Fibroblast of upper back skin (primary cell): ENCODE results near the gene PIP4K2A.

ENCODE experiments used
- DNase-seq: peaks from one replicate; pipeline ENCODE4 v3.0.0-alpha.2; 2013

The PIP4K2A gene

DNA sequence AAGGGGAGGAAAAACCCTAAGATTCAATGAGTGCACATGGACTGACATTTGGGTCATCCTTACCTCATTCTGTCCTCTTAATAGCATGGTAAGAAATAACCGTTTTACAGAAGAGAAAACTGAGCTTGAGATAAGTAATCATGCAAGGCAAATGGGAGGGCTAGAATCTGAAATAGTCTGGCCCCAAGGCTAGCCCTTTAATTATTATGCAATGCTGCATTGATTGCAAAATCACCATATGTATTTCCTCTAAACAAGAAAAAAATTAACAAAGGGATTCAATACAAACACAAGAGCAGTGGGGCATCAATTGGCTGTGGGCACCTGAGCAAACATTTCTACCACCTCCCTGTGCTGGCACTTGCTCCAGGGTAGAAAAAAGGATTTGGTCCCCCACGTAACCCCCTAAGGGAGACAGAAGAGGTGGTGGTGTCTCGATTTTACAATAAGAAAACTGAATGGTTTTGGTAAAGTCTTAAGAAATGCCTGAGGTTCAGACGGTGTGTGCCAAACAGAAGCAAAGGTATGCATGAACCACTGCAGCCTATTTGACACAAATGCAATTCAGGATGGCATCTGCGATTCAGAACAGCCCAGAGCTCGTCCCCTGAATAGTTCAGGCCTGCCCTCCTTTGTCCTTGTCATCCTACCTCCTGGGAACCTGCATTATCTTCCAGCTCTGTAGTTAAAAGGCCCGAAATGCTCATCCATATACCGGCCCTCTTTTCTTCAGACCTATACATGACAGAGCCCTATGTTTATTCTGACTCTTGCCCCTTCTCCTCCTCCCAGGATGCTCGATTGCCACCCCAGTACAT is 23.6 kb downstream of the PIP4K2A start:
- DNase-seq, result no peak

DNA sequence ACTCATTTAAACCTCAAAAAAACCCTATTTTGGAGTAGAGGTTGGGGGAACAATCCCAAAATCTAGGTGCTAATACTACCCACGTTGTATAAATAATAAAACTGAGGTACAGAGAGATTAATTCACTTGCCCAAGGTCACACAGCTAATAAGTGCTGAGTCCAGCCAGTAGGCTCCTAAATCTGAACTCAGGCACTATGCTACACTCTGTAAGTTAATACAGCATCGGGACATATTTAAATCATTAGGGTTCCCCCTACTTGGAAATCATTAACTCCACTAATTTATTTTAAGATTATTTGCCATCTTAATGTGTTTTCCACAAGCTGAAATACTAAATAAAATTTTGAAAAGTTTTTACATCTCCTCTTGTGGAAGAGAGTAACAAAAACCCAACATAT is 24.2 kb downstream of the PIP4K2A start:
- no peak for DNase-seq

DNA sequence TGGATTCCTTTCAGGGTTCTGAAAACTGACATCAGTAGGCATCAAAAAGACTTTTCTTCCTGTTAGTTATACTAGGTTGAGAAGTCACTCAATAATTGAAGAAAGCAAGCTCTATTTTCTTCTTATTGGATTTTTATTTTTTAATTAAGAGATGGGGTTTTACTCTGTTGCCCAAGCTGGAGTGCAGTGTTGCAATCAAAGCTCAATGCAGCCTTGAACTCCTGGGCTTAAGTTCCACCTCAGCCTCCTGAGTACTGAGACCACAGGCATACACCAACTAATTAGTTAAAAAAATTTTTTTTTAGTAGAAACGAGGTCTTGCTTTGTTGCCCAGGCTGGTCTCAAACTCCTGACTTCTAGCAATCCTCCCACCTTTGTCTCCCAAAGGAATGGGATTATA is 28.0 kb downstream of the PIP4K2A start:
- DNase-seq, result no peak

DNA sequence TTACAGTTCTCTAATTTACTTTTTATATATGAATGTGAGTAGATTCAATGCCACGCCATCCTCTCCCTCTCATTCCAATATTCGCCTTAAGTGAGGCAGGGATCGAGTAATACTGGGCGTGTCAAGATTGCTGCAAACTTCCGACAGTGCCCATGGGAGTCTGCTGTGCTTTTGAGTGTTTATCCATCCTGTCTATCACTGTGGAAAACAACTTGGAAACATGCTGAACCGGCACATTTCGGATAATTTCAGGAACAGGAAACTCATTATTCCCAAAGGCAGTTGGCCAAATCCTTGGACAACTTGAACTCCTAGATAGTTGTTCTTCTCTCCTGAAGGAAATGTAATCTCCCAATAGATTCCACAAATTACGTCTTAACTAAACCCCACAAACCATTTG is 28.5 kb downstream of the PIP4K2A start:
- no peak for DNase-seq

DNA sequence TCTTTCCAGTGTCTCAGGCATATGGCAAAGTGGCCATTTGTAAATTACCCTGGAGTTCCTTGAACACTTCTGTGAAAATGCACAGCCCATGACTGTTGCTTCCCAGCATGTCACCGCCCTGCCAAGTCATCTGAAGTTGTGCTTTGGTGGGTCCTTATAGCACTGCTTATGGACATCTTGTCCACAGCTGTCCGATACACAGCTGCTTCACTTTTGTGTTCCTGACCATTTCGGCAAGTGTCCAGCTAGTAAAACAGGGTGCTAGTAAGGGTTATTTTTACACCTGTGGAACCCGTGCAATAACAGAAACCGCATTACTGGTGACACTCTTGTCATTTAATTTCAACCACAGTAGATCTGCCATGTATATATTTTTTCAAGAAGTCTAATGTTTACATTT is 29.7 kb downstream of the PIP4K2A start:
- DNase-seq, result peak; percentile 22

DNA sequence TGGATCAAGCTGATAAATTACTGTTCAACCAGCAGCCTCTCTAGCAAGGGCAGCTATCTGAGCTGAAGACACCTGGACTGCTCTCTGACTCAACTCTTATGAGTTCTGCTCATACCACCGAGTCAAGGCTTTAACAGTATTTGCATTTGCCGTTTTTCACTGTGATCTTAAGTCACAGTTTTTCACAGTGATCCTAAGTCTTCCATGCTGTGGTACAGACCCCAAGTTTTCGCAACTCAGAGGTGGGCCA is 31.3 kb downstream of the PIP4K2A start:
- DNase-seq, result peak; percentile 12

DNA sequence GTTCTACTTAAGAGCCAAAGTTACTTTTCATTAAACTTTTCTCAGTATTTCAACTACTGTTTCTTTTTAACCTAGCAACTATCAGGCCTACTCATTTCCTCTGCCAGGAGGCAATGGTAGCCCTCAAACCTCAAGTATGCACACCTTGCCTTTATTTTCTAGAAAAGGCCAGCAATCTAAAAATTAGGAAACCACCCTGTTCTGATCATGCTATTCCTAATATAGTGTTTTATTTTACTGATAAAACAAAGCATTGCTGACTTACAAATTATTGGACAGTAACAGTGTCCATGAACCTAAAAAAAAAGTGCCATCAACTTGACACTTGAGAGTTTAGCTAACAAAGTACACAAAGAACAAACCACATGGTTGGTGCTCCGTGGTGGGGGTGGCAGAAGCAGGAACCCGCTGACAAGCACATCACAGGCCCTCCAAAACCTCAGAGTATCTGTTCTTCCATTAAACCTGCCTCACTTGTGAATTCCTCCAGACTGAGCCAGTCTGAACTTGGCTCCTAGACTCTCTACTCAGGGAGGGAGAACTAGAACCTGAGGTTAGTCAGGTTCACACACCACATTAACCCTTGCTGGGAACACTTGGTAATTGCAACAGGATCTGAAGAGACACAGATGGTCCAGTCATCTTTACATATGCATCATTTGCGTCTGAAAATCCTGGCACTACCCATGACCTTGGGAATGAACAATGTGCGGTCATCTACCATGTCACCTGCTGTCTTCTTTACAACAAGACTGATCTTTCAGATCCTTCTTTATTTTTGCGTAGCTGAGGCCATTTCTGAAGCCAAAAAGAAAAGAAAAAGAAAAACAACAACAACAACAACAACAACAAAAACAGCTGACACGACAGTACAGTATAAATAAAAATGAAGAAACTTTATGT is 31.9 kb downstream of the PIP4K2A start:
- DNase-seq, result peak; percentile 60

DNA sequence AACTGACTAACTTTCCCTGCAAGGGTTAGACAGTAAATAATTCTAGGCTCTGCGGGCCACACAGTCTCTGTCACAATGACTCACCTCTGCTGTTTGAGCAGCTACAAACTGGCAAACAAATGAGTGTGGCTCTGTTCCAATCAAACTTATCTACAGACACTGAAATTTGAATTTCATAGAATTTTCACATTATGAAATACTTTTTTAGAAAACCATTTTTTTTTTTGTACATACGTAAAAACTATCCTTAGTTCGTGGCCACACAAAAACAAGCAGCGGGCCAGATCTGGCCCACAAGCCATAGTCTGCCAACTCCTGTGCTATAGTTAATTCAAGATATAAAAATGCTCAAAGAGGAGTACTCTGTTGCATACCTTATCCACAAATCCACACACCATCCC is 32.6 kb downstream of the PIP4K2A start:
- DNase-seq, result peak; percentile 75

DNA sequence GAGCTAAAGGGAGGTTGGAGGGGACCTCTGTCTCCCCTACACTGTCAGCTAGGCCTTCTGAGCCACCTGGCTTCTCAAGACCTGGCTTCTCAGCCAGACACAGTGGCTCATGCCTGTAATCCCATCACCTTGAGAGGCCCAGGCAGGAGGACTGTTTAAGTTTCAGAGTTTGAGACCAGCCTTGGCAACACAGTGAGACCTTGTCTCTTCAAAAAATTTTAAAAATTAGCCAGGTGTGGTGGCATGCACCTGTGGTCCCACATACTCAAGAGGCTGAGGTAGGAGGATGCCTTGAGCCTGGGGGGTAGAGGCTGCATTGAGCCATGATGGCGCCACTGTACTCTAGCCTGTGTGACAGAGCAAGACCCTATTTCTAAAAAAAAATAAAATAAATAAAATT is 33.1 kb downstream of the PIP4K2A start:
- no peak for DNase-seq

DNA sequence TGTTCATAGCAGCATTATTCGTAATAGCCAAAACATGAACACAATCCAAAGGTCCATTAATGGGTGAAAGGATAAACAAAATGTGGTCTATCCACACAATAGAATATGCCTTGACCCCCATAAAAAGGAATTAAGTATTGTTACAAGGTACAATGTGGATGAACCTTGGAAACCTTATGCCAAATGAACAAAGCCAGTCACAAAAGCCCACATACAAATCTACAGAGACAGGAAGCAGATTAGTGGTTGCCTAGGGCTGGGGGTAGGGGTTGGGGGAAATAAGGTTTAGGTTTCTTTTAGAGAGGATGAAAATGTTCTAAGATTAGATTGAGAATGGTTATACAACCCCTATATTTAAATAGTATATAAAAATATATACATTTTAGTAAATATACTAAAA is 34.8 kb downstream of the PIP4K2A start:
- DNase-seq, result no peak

DNA sequence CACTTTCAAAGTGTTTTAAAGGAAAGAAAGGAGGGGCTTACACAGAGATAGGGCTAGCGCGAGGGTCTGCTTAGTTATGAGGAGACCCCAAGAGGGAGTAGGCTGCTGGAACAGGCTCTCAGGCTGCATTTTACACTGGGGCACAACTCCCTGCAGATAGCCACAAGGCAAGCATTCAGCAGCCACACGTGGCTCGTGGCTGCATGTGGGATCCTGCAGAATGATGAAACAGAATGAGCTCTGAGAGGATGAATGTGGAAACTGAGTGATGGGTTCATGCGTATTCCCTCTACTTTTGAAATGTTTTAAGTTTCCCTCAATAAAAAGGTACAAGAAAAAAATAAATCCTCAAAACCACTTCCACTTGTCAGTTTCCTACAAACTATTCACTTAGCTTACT is 37.0 kb downstream of the PIP4K2A start:
- no peak for DNase-seq

DNA sequence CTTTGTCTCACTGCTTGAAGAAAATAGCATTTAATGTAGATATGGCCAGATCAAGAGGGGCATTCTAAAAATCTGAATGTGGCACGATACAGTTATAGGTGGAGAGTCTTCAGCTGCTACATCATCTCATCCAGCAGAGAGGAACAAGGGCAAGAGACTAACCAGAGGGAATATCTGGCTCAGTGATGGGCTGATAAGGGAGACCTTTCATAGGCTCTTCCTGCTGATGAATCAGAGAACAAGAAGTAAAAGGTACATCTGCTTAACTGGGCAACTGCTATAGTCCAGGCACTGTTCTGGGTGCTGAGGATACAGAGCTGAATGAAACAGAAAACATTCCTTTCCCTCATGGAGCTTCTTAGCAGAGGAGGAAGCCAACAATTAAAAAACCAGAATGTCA is 37.9 kb downstream of the PIP4K2A start:
- no peak for DNase-seq

DNA sequence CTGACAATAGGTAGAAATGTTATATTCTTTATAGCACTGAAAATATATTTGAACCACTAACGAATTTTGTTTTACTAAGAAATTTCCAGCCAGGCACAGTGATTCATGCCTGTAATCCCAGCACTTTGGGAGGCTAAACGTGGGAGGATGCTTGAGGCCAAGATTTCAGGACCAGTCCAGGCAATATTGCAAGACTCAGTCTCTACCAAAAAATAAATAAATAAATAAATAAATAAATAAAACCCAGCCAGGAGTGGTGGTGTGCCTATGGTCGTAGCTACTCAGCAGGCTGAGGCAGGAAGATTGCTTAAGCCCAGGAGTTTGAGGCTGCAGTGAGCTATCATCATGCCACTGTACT is 39.8 kb downstream of the PIP4K2A start:
- no peak for DNase-seq

DNA sequence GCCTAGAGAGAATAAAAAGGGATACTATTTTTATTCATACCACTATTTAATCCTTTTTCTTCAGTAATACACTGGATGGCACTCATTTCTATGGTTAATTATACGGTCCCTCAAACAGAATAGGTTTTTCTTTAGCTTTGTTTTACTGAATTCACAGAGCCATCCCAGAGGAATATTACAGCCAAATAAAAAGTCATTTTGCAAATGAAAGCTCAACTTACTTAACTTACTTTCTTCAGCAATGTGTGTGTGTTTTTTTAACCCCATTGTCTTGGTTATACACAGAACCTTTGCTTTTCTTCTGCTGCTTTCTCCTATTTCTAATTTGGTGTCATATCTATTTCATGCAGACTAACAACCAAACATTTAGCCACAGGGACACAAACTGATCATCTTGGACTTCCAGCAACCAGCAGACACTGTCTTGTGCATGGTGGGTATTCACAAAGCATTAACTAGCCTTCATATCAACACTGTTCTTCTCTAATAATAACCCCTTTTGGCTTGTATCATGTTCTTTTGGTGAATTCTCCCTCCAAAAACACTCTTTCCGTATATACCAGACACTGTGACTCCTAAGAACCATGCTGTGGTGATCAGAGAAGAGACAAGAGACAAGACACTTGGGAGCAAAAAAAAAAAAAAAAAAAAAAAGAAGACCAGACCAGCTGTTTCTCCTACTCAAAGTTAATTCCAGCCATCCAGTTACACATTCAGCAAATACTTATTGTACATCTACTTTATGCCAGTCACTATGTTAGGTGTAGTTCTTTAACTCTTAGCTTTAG is 40.4 kb downstream of the PIP4K2A start:
- DNase-seq, result no peak

DNA sequence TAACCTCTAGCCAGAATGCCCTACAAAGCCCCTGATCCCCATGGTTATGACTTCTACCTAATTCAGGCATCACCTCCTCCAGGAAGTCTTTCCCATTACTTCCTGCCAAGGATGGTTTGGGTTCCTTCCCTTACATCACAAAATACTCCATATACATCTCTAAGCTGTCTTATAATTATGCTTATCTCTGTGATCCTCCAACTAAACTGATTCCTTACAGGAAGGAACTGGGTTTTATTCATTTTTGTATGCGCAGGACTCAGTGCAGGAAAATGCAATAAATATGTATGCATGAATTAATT is 41.3 kb downstream of the PIP4K2A start:
- DNase-seq, result no peak

DNA sequence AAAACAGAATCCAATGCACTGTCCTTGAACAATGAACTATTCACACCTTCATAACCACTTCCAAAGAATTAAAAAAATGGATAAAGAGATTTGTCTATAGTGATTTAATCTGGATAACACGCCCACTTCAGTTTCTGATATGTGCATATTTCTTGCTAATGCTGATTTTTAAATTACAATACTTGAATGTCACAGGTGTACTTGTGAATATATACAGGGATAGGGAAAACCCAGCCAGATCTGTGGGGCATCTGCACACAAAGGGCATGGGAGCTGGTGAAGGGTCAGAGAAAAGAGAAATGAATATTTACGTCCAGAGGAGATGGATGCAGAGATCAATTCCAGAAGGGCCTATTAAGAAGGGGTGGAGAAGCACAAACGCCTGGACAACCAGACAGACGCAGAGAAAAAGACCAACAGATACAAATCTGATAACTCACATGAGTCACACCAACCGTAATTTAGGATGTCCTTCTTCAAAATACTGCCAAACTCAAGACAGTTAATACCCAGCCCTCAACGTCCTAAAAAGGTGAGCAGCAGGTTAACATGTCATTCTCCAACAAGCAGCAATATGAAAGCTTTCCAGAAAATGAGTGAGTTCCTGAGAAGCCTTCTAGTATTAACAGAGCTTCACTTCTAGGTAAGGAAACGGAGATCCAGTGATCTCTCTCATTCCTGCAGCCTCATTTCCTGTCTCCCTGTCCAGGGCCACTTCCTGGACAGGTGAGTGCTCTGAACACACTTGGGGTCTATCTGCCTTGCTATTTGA is 41.9 kb downstream of the PIP4K2A start:
- DNase-seq, result no peak

DNA sequence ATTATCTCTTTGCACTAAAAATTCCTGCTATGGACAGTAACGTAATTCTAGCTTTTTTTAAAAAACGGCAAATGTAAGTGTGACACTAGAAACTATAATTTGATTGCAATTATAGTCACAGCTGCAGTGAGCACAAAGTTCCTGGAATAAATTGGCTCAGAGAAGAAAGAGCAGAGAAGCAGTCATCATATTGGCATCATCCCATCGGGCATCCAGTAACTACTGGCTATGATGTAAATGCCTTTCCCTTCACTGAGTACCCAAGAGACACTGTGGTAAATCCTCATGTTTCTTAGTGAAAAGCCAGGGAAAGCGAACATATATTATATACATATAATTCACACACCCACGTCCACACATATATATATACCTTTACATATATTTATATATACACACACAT is 43.6 kb downstream of the PIP4K2A start:
- DNase-seq, result peak; percentile 60

DNA sequence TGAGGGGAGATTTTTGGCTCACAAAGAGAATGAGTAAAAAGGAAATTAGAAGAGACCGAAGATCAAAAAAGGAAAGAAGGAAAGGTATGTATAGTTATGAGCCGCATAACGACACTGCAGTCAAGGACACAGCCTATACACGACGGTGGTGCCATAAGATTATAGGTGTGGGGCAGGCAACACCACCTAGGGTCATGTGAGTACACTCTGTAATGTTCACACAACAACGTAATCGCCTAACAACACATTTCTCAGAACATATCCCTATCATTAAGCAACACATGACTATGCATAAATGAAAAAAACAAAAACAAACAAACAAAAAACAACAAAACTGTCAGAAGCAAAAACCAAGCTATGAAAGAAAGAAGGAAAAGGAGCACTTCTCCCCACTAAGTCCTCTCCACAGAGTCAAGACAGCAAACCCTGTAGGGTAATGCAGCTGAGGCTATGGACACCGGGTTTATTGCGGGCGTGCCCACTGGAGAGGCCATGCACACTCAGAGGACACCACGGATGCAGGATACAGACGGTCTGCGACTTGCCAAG is 45.1 kb downstream of the PIP4K2A start:
- no peak for DNase-seq

DNA sequence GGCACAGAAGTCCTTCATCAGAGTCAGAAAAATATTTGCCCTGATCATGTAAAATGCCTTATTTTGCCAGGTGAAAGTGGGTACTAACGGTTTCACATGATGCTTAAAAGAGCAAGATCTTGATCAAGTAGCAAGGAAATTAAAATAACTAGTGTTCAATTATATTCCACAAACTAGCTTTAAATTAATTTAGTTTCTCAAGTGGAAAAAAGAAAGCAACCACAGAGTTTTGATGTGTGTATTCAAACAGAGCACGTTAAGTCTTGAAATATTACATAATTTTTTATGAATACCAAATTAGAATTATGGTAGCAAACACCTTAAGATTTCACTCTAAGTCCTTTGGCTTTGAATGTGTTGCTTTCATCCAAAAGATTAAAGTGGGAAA is 47.3 kb downstream of the PIP4K2A start:
- DNase-seq, result no peak

DNA sequence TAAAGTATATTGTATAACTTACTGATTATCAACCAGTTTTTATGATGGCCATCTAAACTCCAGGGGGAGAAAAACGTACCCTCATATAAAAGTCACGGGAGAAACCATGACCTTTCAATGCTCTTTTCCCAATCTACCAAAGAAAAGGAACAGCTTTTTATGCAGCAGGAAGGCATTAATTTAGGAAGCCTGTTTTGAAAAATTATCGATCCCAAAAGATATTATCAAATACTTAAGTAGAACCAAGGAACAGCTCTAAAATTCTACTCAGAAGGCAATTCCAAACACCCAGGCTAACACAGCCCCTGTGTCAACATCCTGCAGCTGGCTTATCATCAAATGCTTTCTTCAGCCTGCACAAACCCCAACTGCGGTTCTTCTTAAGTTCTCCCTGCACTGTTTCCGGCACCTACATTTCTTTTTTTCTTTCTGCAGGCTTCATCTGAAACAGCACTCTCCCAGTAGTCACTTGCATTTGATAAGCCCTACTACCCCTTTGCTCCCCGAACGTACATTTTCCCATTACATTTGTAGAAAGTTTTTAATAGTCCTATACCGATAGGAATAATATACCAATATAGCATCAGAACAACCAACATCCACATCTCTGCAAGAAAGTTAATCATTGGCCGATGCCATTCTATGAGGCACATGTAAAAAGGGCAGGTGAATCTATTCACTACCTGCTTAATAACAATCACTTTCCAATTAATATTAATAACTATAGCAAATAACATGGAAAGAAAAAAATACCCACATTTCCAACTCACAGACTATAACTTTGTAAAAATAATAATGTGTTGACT is 47.9 kb downstream of the PIP4K2A start:
- DNase-seq, result peak; percentile 25

DNA sequence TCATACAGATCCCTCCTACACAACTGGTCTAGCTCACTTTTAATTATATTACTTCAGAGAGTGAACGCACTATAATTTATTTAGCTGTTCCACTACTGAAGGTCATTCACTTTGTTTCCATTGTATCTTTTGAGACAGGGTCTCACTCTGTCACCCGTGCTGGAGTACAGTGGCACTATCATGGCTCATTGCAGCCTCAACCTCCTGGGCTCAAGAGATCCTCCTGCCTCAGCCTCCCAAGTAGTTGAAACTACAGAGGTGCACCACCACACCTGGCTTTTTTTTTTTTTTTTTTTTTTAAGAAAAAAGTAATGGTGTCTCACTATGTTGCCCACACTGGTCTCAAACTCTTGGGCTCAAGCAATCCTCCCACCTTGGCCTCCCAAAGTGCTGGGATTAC is 49.0 kb downstream of the PIP4K2A start:
- DNase-seq, result no peak

DNA sequence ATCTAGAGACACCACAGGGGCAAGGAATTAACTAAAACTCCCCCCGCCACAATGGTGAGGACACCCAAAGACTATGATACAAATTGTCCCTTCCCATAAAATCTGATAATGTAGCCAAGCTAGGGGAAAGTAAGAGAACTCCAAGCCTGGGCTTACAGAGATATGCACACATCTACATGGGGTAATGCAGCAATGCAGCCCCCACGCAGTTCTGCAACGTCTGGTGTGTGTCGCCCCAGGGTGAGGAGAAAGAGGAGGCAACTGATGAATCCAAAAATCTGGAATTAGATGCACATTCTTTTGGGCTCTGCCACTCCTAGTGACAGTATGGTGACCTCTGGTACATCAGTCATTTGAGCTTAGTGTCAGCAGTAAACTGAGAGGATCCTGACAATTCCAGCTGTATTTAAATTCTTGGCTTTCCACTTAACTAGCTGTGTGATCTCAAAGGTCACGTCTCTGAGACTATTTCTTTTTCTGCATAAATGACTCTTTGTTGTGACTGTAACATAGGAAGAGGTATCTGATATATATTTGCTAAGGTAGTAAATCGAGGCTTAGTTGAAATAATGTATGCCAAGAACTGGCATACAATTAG is 51.5 kb downstream of the PIP4K2A start:
- DNase-seq, result no peak
